K562 (cell line): ENCODE results near the gene MRPS6. TPM values are rescaled to one million over a fixed set of nuclear protein-coding genes. Genes with fewer than 3 reads are reported as not detected.

Source experiments
- BCOR ChIP-seq: fragments of 450-650 bp; IDR thresholded peaks from 2 replicates; pipeline ENCODE4 v1.6.1; 2016
- BDP1 ChIP-seq: IDR thresholded peaks from 3 replicates; pipeline ENCODE4 v1.6.1; 2011; ENCODE audit not compliant: insufficient read length, insufficient read depth
- CREM ChIP-seq: IDR thresholded peaks from 2 replicates; pipeline ENCODE4 v1.6.1; 2014; ENCODE audit warnings: antibody characterized with exemption, low read depth
- CTBP1 ChIP-seq: fragments of 450-650 bp; IDR thresholded peaks from 2 replicates; pipeline ENCODE4 v1.6.1; 2016; ENCODE audit warnings: borderline replicate concordance
- ELF4 ChIP-seq: fragments of 450-650 bp; formaldehyde crosslinking; IDR thresholded peaks from 2 replicates; pipeline ENCODE4 v1.4.0; 2022; ENCODE audit warnings: missing genetic modification characterization
- ESRRB ChIP-seq: fragments of 250-450 bp; sonication (Bioruptor Pico); IDR thresholded peaks from 2 replicates; pipeline ENCODE4 v1.5.0; 2020; ENCODE audit warnings: mild to moderate bottlenecking, moderate library complexity, borderline replicate concordance
- FUS ChIP-seq: fragments of 200-400 bp; formaldehyde crosslinking; optimal IDR thresholded peaks from 2 replicates; pipeline ENCODE3; 2017; ENCODE audit warnings: low read depth, low read length
- HMG20A ChIP-seq: fragments of 450-650 bp; formaldehyde crosslinking; conservative IDR thresholded peaks from 2 replicates; pipeline ENCODE4 v1.4.0; 2020; ENCODE audit warnings: mild to moderate bottlenecking, mixed read lengths
- HNRNPUL1 ChIP-seq: fragments of 200-400 bp; formaldehyde crosslinking; IDR thresholded peaks from 2 replicates; pipeline ENCODE4 v1.6.1; 2017; ENCODE audit warnings: low read length
- KDM5B ChIP-seq: fragments of 200-600 bp; sonication (generic); IDR thresholded peaks from 2 replicates; pipeline ENCODE4 v1.6.1; 2012; ENCODE audit warnings: low read depth, mild to moderate bottlenecking, moderate library complexity, low read length, control low read depth, inconsistent platforms; ENCODE audit not compliant: insufficient replicate concordance
- MBD2 ChIP-seq: sonication (generic); IDR thresholded peaks from 2 replicates; pipeline ENCODE4 v1.6.1; 2016; ENCODE audit warnings: low read depth, borderline replicate concordance
- MCM3 ChIP-seq: fragments of 450-650 bp; IDR thresholded peaks from 2 replicates; pipeline ENCODE4 v1.6.1; 2016
- MED1 ChIP-seq: sonication (generic); formaldehyde crosslinking; IDR thresholded peaks from 2 replicates; pipeline ENCODE4 v1.8.1; 2023; ENCODE audit warnings: missing genetic modification reagents, borderline replicate concordance
- MXI1 ChIP-seq: IDR thresholded peaks from 2 replicates; pipeline ENCODE4 v1.6.1; 2011; ENCODE audit warnings: low read depth, mild to moderate bottlenecking, improper control_type of control experiment, low read length
- NFIC ChIP-seq: fragments of 450-650 bp; IDR thresholded peaks from 2 replicates; pipeline ENCODE4 v1.6.1; 2017; ENCODE audit warnings: mild to moderate bottlenecking, inconsistent platforms
- NUFIP1 ChIP-seq: fragments of 450-650 bp; IDR thresholded peaks from 2 replicates; pipeline ENCODE4 v1.6.1; 2018; ENCODE audit not compliant: partially characterized antibody
- RHOXF2B ChIP-seq: fragments of 250-450 bp; sonication (Bioruptor Pico); conservative IDR thresholded peaks from 2 replicates; pipeline ENCODE4 v1.5.1; 2021
- SP2 ChIP-seq: IDR thresholded peaks from 2 replicates; pipeline ENCODE4 v1.6.1; 2011; ENCODE audit warnings: mild to moderate bottlenecking, low read depth, low read length, moderate library complexity; ENCODE audit not compliant: poor library complexity, severe bottlenecking; ENCODE audit errors: extremely low read depth
- TBL1XR1 ChIP-seq, 2 experiments: IDR thresholded peaks; 2 replicates each; pipeline ENCODE4 v1.6.1; 2012; ENCODE audit warnings: improper control_type of control experiment in 2 of 2, low read length in 2 of 2, mild to moderate bottlenecking in 1 of 2
- TRIM24 ChIP-seq, 2 experiments: fragments of 450-650 bp; IDR thresholded peaks; 2 replicates each; pipeline ENCODE4 v1.6.1; 2016
- XRCC3 ChIP-seq: fragments of 450-650 bp; IDR thresholded peaks from 2 replicates; pipeline ENCODE4 v1.6.1; 2017; ENCODE audit warnings: mild to moderate bottlenecking, moderate library complexity
- ZNF143 ChIP-seq: sonication (generic); formaldehyde crosslinking; IDR thresholded peaks from 2 replicates; pipeline ENCODE4 v1.9.0; 2022; ENCODE audit warnings: mild to moderate bottlenecking, missing genetic modification reagents
- ZNF282 ChIP-seq: sonication (generic); formaldehyde crosslinking; IDR thresholded peaks from 2 replicates; pipeline ENCODE4 v1.8.1; 2023; ENCODE audit warnings: missing genetic modification reagents
- polyA plus RNA-seq, 8 experiments: library from polyadenylated mRNA; depleted of rRNA in 4 of 8; stranded (reverse) in 5 of 8; unstranded in 3 of 8; fragments of >200 nt; fragmentation: Nextera tagmentation in 2 of 8; fragmentation: Illumina TruSeq in 1 of 8; extraction: Ambion mirVana in 2 of 8; extraction: Trizol in 1 of 8; gene quantifications; 2 replicates each; pipeline versions ENCODE4 v1.2.1 to v1.2.3, GENCODE V29; 2011 to 2014; ENCODE audit warnings: inconsistent platforms in 1 of 8, missing spikeins in 1 of 8
- total RNA-seq, 7 experiments: library from RNA; depleted of rRNA in 6 of 7; stranded (reverse); fragments of >200 nt in 6 of 7; fragmentation: Illumina TruSeq in 2 of 7; extraction: Trizol in 2 of 7; gene quantifications; 2 replicates each; pipeline versions ENCODE4 v1.2.1 to v1.2.3, GENCODE V29; 2011 to 2021; ENCODE audit warnings: low replicate concordance in 1 of 7
- TF ChIP-seq, protein P1 (sequence below), 2 experiments: fragments of 450-650 bp; IDR thresholded peaks; 2 replicates each; pipeline ENCODE4 v1.6.1; 2016; ENCODE audit warnings: mild to moderate bottlenecking in 2 of 2, borderline replicate concordance in 1 of 2, low read depth in 1 of 2, moderate library complexity in 1 of 2

MRPS6 gene
- total and polyA plus RNA-seq, 9 of the 15 experiments (the other 6 are each of a cell fraction or from before 2014, with no cell fraction given): 26.1 to 72.0 (median 39.3) TPM

DNA sequence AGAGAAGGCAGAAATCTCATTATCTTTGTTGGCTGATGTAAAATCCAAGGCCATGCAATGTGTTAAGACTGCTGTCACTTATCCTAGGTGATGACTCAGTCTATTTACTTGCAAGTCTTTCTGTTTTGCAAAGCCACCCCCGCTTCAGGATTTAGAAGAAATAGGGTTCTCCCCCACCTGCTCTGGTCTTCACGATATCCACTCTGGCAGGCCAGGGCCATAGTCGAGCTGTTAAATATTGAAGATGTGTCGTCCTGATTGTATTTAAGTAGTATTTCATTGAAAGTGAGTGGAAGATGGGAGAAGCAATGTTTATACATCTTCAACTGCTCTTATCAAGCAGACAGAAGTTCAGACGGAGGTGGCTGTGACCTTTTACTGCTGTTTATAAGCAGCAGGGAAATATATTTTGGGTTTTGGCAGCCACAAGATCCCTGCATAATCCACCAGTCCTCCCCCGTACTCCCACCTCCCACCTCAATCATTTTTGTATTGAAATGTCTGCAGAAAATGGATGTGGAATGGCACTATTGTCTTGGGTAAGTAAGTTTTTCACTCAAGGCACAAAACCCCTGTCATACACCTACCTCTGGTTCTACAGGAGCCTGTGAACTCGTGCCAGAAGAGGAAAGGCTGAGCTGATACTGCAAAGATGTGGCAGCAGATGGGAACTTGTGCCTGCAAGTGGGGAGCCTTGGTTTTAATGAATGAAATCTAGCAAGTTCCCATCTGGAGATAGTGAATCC lies 117.4 kb downstream of the MRPS6 start (continued):
- TF ChIP-seq ZNF282 (CRISPR knock-in tag) (no peak), CTBP1 (peak; percentile 79; the same call in 1 of the 2 replicates), HMG20A (CRISPR knock-in tag) (no peak), KDM5B (no peak), MCM3 (no peak), NUFIP1 (no peak), FUS (no peak), BCOR (peak; percentile 53; the same call in 1 of the 2 replicates), ELF4 (no peak), TRIM24 (IDR thresholded peaks at IDR 0.05) (peak; percentile 84 to 89), SP2 (no peak), ZNF143 (no peak), MXI1 (no peak), BDP1 (no peak), ESRRB (CRISPR knock-in tag) (no peak), MED1 (CRISPR knock-in tag) (no peak), XRCC3 (no peak), CREM (peak; percentile 33; the same call in 1 of the 2 replicates), RHOXF2B (CRISPR knock-in tag) (no peak), HNRNPUL1 (no peak), NFIC (peak; percentile 78), MBD2 (peak; percentile 61; the same call in 1 of the 2 replicates), TBL1XR1 (IDR thresholded peaks at IDR 0.05; ENCODE audit: low read length in 2 of 2) (peak in 1 of 2 experiments; percentile 91; a peak in 2 of 4 replicates)
- TF ChIP-seq, protein P1, sequence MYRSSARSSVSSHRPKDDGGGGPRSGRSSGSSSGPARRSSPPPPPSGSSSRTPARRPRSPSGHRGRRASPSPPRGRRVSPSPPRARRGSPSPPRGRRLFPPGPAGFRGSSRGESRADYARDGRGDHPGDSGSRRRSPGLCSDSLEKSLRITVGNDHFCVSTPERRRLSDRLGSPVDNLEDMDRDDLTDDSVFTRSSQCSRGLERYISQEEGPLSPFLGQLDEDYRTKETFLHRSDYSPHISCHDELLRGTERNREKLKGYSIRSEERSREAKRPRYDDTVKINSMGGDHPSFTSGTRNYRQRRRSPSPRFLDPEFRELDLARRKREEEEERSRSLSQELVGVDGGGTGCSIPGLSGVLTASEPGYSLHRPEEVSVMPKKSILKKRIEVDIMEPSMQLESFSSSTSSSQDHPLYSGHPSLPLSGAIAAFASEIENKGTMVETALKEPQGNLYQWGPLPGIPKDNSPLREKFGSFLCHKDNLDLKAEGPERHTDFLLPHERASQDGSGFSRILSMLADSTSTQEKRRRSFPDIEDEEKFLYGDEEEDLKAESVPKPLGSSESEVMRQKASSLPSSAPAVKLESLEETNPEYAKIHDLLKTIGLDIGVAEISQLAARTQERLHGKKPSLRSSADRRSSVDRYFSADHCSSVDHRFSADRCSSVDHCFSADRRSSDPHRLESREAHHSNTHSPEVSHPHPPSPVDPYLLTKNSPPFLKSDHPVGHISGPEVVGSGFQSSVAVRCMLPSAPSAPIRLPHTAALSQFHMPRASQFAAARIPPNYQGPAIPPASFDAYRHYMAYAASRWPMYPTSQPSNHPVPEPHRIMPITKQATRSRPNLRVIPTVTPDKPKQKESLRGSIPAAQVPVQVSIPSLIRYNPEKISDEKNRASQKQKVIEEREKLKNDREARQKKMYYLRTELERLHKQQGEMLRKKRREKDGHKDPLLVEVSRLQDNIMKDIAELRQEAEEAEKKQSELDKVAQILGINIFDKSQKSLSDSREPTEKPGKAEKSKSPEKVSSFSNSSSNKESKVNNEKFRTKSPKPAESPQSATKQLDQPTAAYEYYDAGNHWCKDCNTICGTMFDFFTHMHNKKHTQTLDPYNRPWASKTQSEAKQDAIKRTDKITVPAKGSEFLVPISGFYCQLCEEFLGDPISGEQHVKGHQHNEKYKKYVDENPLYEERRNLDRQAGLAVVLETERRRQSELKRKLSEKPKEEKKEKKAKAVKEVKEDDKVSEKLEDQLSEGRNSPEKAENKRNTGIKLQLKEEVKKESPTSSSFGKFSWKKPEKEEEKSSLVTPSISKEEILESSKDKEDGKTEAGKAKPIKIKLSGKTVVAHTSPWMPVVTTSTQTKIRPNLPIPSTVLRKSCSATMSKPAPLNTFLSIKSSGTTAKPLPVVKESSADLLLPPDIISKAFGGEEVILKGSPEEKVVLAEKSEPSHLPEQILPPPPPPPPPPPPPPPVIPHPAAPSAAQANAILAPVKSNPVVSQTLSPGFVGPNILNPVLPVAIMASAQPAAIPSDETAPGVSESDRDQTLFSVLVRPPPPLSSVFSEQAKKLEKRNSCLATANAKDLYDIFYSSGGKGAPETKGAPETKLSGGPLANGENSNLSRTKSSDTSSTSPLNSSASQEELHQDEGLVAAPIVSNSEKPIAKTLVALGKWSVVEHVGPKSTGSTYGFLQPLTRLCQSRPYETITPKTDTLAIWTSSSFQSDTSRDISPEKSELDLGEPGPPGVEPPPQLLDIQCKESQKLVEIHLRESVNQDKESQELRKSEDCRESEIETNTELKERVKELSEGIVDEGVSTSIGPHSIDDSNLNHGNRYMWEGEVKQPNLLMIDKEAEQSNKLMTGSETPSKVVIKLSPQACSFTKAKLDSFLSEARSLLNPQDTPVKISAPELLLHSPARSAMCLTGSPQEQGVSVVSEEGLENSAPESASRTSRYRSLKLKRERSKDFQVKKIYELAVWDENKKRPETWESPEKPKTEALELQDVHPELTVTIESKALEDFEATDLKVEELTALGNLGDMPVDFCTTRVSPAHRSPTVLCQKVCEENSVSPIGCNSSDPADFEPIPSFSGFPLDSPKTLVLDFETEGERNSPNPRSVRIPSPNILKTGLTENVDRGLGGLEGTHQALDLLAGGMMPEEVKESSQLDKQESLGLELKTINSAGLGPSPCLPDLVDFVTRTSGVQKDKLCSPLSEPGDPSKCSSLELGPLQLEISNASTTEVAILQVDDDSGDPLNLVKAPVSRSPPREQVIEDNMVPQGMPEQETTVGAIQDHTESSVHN (IDR thresholded peaks at IDR 0.05; ENCODE audit: borderline replicate concordance in 1 of 2, low read depth in 1 of 2): peak in 1 of 2 experiments; percentile 68; a peak in 2 of 4 replicates
